ENCODE results near the gene PADI2. TPM values are rescaled to one million over a fixed set of nuclear protein-coding genes. Genes with fewer than 3 reads are reported as not detected.

PADI2 gene
- total RNA-seq, 1 experiment from 2014 or later = 14.0 TPM

DNA sequence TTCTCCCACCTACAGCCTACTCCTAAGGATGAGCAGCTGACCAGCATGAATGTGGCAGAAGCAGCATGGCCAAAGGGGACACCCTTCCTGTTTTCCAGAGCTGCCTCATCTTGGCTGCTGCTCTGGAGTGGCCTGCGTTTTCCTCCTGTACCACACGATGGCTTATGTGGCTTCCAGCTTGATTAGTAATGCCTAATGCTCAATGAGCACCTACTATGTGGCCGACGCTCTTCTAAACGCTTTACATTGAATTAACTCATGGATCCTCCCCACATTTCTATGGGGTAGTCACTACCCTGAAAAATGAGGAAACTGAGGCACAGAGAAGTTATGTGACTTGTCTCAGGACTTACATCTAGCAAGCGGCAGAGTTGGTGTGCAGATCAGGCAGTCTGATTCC is 47.5 kb downstream of the PADI2 start:
- Histone ChIP-seq H3K4me1 (replicated peaks; ENCODE audit: insufficient read depth) (no peaks in the 10 kb centered on the region), H3F3A (ENCODE audit: insufficient read depth, low read depth) (no peaks in the 10 kb centered on the region), H3K27me3 (ENCODE audit: insufficient read depth, low read depth) (no peaks in the 10 kb centered on the region), H3K79me2 (ENCODE audit: low read depth) (no peaks in the 10 kb centered on the region), H3K4me3 (no peak overlapping the region), H2AFZ (no peak overlapping the region), H4K20me1 (ENCODE audit: insufficient read depth) (no peaks in the 10 kb centered on the region), H3K27ac (no peak overlapping the region), H3K4me2 (no peak overlapping the region), H3K36me3 (ENCODE audit: low read depth) (no peaks in the 10 kb centered on the region), H3K9me2 (ENCODE audit: insufficient read depth) (no peaks in the 10 kb centered on the region), H3K9me3 (ENCODE audit: insufficient read depth, low read depth) (no peaks in the 10 kb centered on the region)
- BruUV-seq (replicated peaks) = no TSS peak
- ChIA-PET POLR2A (ENCODE audit: unreplicated experiment) (no interaction called here), CTCF (no interaction called here)
- no peak for DNase-seq
- TF ChIP-seq EZH2 (IDR thresholded peaks at IDR 0.05; ENCODE audit: low read depth) = no peak
- TF ChIP-seq, protein P1, sequence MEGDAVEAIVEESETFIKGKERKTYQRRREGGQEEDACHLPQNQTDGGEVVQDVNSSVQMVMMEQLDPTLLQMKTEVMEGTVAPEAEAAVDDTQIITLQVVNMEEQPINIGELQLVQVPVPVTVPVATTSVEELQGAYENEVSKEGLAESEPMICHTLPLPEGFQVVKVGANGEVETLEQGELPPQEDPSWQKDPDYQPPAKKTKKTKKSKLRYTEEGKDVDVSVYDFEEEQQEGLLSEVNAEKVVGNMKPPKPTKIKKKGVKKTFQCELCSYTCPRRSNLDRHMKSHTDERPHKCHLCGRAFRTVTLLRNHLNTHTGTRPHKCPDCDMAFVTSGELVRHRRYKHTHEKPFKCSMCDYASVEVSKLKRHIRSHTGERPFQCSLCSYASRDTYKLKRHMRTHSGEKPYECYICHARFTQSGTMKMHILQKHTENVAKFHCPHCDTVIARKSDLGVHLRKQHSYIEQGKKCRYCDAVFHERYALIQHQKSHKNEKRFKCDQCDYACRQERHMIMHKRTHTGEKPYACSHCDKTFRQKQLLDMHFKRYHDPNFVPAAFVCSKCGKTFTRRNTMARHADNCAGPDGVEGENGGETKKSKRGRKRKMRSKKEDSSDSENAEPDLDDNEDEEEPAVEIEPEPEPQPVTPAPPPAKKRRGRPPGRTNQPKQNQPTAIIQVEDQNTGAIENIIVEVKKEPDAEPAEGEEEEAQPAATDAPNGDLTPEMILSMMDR (conservative IDR thresholded peaks at IDR 0.05) = no peak
- intact Hi-C loops (cut with micrococcal nuclease; ENCODE audit: unreplicated experiment) = no loop called here

GRCh38 chr1:17070163-17070525 is 49.1 kb downstream of the PADI2 start:
- intact Hi-C loops (cut with micrococcal nuclease; ENCODE audit: unreplicated experiment) = no loop called here
- H3K9me3 ChIP-seq (ENCODE audit: insufficient read depth, low read depth) = no peaks in the 10 kb centered on the region
- H3K27me3 ChIP-seq (ENCODE audit: insufficient read depth, low read depth) = no peaks in the 10 kb centered on the region
- no peak overlapping the region for H2AFZ ChIP-seq
- H3K4me3 ChIP-seq = no peak overlapping the region
- H3K79me2 ChIP-seq (ENCODE audit: low read depth) = no peaks in the 10 kb centered on the region
- DNase-seq = no peak
- TF ChIP-seq EZH2 (IDR thresholded peaks at IDR 0.05; ENCODE audit: low read depth) = no peak
- no peak overlapping the region for H3K27ac ChIP-seq
- POLR2A ChIA-PET (ENCODE audit: unreplicated experiment) = interaction anchor here (0.7 kb wide), 1 partner anchor 10 kb away, joined by 3 read pairs; no protein-coding TSS in a partner anchor
- no TSS peak for BruUV-seq (replicated peaks)
- H3K36me3 ChIP-seq (ENCODE audit: low read depth) = no peaks in the 10 kb centered on the region
- CTCF ChIA-PET = no interaction called here
- no peaks in the 10 kb centered on the region for H3K9me2 ChIP-seq (ENCODE audit: insufficient read depth)
- H3F3A ChIP-seq (ENCODE audit: insufficient read depth, low read depth) = no peaks in the 10 kb centered on the region
- H3K4me2 ChIP-seq = no peak overlapping the region
- H4K20me1 ChIP-seq (ENCODE audit: insufficient read depth) = no peaks in the 10 kb centered on the region
- no peaks in the 10 kb centered on the region for H3K4me1 ChIP-seq (replicated peaks; ENCODE audit: insufficient read depth)

DNA sequence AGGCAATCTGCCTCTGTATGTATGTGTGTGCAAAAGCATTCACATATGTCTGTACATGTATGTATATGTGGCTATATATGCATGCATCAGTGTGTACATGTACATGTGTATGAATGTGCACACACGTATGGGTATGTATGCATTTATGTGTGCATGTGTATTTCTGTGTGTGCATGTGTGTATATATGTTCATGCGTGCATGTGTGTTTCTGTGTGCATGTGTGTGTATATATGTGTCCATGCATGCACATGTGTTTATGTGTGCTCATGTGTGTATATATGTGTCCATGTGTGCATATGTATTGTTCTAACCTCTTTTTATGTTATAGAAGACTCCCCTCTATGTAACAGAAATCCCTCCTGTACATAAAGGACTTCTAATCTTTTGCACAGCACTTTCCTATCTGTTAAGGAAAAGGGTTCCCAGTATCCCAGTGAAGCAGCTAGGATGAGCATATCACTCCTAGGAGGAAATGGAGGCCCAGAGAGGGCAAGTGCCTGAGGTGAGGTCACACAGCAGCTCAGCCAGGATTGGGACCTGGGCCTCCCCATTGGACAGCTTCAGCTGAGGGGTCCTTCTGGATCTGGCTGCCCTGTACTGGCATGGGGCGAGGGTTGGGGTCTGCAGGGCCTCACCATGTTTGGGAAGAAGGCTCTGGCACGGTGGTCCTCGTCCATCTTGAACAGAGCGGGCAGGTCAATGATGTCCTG is 49.6 kb downstream of the PADI2 start:
- intact Hi-C loops (cut with micrococcal nuclease; ENCODE audit: unreplicated experiment) = no loop called here
- no peaks in the 10 kb centered on the region for H3K9me3 ChIP-seq (ENCODE audit: insufficient read depth, low read depth)
- no peaks in the 10 kb centered on the region for H3K27me3 ChIP-seq (ENCODE audit: insufficient read depth, low read depth)
- POLR2A ChIA-PET (ENCODE audit: unreplicated experiment) = interaction anchor here (0.7 kb wide), 1 partner anchor 9 kb away, joined by 3 read pairs; no protein-coding TSS in a partner anchor
- no peaks in the 10 kb centered on the region for H3K4me1 ChIP-seq (replicated peaks; ENCODE audit: insufficient read depth)
- H3K36me3 ChIP-seq (ENCODE audit: low read depth) = no peaks in the 10 kb centered on the region
- no peaks in the 10 kb centered on the region for H3K79me2 ChIP-seq (ENCODE audit: low read depth)
- no peak overlapping the region for H2AFZ ChIP-seq
- no peak for DNase-seq
- no peak for TF ChIP-seq EZH2 (IDR thresholded peaks at IDR 0.05; ENCODE audit: low read depth)
- TF ChIP-seq, protein P1 (conservative IDR thresholded peaks at IDR 0.05) = no peak
- no peaks in the 10 kb centered on the region for H4K20me1 ChIP-seq (ENCODE audit: insufficient read depth)
- H3K4me3 ChIP-seq = no peak overlapping the region
- no peak overlapping the region for H3K27ac ChIP-seq
- CTCF ChIA-PET = no interaction called here
- no peaks in the 10 kb centered on the region for H3K9me2 ChIP-seq (ENCODE audit: insufficient read depth)
- no peaks in the 10 kb centered on the region for H3F3A ChIP-seq (ENCODE audit: insufficient read depth, low read depth)
- no TSS peak for BruUV-seq (replicated peaks)
- no peak overlapping the region for H3K4me2 ChIP-seq

DNA sequence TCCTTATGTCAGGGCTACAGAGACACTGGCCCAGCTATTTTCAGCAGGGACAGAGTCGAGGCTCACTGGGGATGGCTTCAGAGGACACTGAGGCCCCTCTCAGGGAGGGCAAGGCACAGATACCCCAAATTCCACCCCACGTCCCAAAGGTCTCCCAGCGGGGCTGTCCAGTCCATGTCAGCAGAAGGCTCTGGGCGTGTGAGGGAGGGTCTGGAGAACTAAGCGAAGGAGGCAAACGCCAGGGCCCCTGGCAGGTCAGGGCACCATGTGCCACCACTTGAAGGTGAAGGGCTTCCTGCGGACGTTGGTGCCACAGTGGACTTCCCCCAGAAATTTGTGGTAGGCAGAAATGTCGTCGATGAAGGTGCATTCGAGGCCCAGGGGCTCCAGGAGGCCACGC is 50.5 kb downstream of the PADI2 start:
- Histone ChIP-seq H3K4me1 (replicated peaks; ENCODE audit: insufficient read depth) (no peaks in the 10 kb centered on the region), H3K36me3 (ENCODE audit: low read depth) (no peaks in the 10 kb centered on the region), H3K9me2 (ENCODE audit: insufficient read depth) (no peaks in the 10 kb centered on the region), H3K4me3 (no peak overlapping the region), H2AFZ (no peak overlapping the region), H3K79me2 (ENCODE audit: low read depth) (no peaks in the 10 kb centered on the region), H3K9me3 (ENCODE audit: insufficient read depth, low read depth) (no peaks in the 10 kb centered on the region), H3K27me3 (ENCODE audit: insufficient read depth, low read depth) (no peaks in the 10 kb centered on the region), H4K20me1 (ENCODE audit: insufficient read depth) (no peaks in the 10 kb centered on the region), H3K27ac (no peak overlapping the region), H3K4me2 (no peak overlapping the region), H3F3A (ENCODE audit: insufficient read depth, low read depth) (no peaks in the 10 kb centered on the region)
- intact Hi-C loops (cut with micrococcal nuclease; ENCODE audit: unreplicated experiment) = no loop called here
- DNase-seq = no peak
- ChIA-PET CTCF (no interaction called here), POLR2A (ENCODE audit: unreplicated experiment) (no interaction called here)
- TF ChIP-seq, protein P1 (conservative IDR thresholded peaks at IDR 0.05) = no peak
- no peak for TF ChIP-seq EZH2 (IDR thresholded peaks at IDR 0.05; ENCODE audit: low read depth)
- BruUV-seq (replicated peaks) = no TSS peak

All from PC-9 (cell line).